Measurements from ENCODE around the gene PHLDB2.
A peak's percentile ranks its signal among the peaks of the same experiment; 100 is the strongest.
"Not testable (repeated sequence)": the region's sequence is repeated elsewhere in the genome, so short reads cannot be mapped to it uniquely, and the experiment has no call there.

The PHLDB2 gene

DNA sequence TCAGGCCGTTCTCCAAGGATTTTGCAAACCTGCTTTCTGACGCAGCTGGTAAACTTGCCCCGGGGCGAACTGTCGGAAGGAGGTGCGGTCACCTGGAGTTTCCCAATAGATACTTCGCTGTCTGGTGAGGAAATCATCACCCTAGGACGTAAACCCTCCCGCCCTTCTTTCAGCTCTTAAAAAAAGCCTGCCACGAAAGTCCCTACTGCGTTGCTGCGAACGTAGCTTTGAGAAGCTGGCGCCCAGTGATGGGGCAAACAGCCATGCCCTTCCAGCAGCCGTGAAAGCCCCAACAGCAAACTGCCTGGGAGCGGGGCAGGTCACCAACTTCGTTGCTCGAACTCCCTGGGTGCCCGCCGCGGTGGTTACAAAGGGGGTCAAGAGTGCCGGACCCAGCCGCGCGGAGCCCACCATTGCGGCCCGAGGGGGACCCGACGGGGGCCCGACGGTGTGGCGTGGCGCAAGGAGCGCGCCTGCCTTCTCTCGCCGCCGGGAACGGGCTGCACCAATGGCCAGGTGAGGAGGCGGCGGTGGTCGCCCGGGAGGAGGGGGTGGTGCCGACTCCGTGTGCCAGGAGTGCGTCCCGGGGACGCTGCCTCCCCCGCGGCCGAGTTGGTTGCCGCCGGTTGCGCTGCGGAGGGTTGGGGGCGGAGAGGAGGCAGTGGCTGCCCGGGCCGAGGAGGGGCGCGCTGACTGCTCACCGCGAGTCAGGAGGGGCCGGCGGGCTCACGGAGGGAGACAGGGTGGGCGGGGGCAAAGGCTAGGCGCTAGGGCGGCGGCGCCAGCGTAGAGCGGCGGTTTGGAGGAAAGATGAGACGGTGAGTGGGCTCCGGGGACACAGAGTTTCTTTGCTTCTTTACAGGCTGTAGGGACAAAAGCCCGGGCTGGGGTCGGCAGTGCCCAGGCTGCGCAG lies at the start of gene PHLDB2:
PHLDB2 (plus strand) TSS at position 205 of the 913 bp plus-strand sequence. CDS start 24,813 bp downstream, outside the sequence.
- peak; percentile 41 to 61 for DNase-seq (ENCODE audit: low read depth in 2 of 2)

DNA sequence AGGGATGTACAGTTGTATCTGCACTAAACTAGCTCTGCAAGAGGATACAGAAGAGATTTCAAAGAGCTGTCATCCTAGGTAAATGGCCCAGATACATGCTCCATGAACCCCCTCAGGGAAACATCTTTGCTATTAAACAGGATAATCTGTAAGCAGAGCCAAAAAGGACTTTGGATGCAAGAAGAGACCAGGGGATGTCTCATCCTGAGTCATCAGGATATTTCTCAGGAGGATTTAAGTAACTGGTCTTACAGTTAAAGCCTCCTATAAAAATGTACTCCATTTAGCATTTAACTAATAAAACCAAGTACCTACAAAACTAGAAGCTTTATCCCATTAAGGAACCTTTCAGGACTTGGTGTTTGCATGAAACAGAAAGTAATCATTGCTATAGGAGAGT lies 48.2 kb upstream of the PHLDB2 start:
- DNase-seq (ENCODE audit: low read depth in 2 of 2): no peak

DNA sequence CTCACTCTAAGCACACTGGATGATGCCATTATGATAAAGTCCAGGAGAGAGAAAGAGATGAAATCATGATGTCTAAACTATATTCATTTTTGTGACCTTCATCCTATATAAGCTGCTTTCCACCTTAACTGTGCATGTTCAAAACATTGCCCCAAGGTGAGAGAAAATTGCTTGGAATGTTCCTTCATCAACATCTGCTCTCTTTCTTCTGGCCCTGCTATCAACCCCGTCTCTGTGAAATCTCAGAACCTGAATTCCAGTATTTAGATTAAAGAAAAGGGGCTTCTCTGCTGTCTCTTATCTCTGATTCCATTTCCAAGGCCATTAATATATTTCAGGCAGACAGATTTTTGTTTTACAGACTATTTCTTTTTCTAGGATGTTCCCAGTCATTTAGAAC lies 47.3 kb upstream of the PHLDB2 start:
- no peak for DNase-seq (ENCODE audit: low read depth in 2 of 2)

DNA sequence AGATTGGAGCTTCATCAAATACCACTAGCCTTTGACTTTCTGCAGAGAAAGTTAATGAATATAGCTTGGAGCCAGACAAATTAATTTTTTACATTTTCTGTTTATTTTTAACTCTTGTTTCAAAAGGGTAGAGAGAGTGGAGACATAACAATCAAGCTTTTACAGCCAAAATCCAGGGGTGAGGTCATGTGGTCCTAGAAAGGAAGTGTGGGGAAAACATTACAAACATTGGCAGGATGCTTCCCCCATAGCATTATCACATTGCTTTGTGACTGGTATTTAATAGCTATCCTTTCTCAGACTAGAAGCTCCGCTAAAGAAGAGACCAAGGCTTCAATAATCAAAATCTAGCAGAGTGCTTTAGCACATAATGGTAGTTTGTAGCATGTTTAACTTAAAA lies 46.4 kb upstream of the PHLDB2 start:
- DNase-seq (ENCODE audit: low read depth in 2 of 2): no peak

DNA sequence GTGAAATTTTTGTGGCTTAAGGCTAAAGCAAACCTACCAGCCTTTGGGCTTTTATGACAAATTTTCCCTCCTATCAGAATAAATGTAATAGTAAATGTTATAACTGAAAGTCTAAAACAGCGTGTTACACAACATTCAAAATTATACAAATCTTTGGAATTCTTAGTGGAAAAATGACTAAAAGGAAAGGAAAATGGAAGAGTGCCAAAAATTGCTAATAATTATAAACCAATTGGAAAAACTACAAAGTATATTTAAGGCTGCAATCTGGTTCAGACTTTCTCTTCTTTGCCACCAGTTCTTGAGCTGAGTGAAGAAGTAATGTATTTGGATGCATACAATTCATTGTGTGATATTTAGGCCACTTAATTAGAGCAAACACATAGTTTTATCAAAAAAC lies 45.6 kb upstream of the PHLDB2 start:
- DNase-seq (ENCODE audit: low read depth in 2 of 2): no peak

DNA sequence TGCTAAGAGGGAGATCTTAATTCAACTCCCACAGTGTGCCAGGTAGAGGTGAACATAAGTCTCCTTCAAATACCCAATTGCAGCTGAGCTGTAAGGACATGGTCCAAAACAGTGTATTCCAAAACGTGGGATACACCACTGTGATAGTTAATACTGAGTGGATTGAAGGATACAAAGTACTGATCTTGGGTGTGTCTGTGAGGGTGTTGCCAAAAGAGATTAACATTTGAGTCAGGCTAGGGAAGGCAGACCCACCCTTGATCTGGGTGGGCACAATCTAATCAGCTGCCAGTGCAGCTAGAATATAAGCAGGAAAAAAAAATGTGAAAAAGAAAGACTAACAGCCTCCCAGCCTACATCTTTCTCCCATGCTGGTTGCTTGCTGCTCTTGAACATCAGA lies 45.1 kb upstream of the PHLDB2 start:
- DNase-seq (ENCODE audit: low read depth in 2 of 2): no peak

DNA sequence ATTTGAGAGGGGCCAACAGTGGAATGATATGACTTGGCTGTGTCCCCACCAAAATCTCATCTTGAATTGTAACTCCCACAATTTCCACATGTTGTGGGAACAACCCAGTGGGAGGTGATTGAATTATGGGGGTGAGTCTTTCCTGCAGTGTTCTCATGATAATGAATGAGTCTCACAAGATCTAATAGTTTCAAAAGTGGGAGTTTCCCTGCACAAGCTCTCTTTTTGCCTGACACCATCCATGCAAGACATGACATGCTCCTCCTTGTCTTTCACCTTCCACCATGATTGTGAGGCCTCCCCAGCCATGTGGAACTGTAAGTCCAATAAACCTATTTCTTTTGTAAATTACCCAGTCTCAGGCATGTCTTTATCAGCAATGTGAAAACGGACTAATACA lies 42.3 kb upstream of the PHLDB2 start:
- DNase-seq (ENCODE audit: low read depth in 2 of 2): not testable (repeated sequence)

DNA sequence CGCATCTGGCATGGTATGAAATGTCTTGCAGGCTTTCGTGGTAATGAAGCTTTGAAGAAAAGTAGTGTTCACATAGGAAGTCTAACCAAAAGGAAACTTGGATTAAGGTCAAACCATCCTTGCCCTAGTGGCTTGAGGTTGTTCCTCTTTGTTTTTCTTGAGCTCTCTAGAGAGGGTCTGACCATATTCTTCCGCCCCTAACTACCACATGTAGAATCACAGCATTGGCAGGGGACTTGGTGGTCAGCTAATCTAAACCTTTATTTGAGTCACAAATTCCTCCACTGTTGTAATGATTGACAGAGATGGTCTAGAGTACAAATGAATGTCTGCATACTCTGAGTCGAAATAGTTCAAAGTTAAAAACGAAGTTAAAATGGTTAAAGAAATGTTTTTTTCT lies 39.1 kb upstream of the PHLDB2 start:
- DNase-seq (ENCODE audit: low read depth in 2 of 2): no peak

DNA sequence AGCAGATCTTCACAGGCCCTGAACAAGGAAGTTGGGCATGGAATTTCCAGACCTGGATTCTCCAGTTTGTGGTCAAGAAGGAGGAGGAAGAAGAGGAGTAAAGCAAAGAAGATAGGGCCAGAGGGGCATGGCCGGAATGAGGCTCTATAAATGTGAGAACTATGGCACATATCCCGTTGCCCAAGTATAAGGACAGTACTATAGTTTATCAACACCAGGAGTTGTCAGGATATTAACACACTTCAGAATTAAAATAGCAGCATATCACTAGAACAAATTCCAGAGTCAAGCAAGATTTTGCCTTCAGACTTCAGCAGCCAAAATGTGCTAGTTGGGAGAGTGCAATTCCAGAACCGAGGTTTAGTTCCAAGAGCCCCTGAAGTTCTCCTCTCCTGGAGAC lies 38.4 kb upstream of the PHLDB2 start:
- no peak for DNase-seq (ENCODE audit: low read depth in 2 of 2)

DNA sequence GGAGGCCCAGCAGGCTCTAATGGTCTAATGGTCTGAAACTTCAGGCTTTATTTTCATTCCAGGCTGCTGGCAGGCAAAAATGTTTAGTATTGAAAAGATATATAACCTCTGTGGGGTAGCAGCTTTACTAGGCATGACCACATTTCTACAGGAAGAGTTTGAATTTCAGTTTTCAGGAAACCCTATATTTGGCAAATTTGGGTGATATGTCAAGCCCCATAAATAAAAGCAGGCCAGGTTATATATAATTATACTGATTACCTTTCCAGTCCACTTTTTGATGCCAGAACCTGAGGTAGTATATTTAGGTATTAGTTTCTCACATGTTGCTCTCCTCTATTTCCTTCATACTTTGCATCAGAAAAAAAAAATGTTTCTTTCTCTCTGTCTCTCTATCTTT lies 37.2 kb upstream of the PHLDB2 start:
- DNase-seq (ENCODE audit: low read depth in 2 of 2): no peak

DNA sequence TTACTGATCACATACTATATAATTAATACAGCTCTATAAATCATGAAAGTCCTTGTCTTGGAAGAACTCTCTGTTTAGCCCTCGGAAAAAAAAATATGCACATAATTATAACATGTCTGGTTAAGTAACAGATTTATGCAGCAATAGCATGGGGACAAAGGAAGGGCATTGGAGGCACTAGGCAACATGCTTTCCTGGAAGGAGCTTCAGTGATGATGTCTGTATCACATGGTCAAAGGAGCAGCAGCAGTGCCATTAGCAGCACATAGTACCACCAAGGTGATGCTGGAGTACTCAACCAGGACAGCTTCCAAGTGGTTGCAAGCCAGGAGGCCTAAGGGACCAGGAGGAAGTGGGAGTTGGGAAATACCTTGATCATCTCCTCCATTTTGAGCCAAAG lies 36.3 kb upstream of the PHLDB2 start:
- no peak for DNase-seq (ENCODE audit: low read depth in 2 of 2)

DNA sequence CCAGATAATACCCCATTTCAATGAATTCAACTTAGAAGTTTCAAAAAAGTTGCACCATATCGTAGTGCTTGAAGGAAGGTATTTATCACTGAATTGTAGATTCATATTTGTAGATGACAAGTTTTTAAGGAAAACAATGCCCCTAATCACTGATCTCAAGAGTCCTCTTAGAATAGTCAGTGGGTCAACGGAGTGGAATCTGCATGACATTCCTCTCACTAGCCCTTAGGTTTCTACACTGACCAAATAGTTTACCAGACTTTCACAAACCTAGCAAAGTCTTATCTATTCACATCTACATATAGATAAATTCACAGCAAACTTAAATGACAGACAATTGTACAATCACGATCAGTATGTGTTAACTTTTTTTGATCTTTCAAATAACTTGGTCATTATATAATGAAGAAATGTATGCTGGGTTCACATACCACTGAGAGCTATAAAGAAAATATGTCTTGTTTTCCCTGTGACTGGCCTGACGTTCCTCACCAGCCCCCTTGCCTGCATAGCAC lies 35.7 kb upstream of the PHLDB2 start:
- DNase-seq (ENCODE audit: low read depth in 2 of 2): no peak

DNA sequence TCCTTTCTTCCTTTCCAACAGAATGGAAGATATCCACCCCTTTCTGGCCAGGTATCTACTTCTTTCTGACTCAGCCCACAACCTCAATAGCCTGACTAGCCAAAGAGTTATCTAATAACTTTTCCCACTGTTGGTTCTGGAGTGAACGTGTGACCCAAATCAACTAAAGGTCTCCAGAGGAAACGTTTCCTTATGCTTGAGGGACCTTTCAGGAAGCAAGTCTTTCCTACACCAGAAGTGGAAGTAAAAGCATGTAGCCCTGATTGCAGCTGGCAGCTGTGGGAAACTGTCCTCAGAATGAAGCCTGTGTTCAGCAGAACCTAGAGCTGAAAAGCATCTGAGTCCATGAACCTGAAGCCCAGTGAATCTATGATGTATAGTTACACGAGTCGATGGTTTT lies 34.7 kb upstream of the PHLDB2 start:
- DNase-seq (ENCODE audit: low read depth in 2 of 2): no peak

DNA sequence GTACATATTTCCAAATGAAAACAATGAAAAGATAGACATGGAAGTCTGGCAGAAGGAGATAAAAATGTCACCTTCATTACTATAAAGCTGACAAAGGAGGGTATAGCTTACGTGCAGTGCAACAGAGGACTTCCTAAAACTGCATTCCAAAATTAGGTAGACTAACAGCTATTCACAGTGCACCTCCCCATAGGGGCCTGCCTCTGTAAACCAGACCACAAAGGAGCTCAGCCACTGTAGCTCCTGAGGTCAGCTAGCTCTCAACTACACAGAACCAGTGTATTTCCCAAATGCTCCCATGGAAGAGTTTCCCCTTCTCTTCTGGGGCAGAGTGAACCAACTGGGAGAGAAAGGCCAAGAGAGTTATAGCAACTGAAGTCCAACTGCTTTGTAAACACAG lies 31.2 kb upstream of the PHLDB2 start:
- no peak for DNase-seq (ENCODE audit: low read depth in 2 of 2)

DNA sequence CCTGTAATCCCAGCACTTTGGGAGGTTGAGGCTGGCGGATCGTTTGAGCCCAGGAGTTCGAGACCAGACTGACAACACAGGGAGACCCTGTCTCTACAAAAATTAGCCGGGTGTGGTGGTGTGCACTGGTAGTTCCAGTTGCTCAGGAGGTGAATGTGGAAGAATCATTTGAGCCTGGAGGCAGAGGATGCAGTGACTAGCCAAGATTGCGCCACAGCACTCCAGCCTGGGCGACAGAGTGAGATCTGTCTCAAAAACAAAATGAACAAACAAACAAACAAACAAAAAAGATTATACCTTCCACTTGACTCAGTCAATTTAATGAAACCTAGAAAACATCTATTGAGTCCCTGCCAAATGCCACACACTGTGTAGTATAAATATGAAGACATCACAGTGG lies 30.5 kb upstream of the PHLDB2 start:
- DNase-seq (ENCODE audit: low read depth in 2 of 2): no peak

DNA sequence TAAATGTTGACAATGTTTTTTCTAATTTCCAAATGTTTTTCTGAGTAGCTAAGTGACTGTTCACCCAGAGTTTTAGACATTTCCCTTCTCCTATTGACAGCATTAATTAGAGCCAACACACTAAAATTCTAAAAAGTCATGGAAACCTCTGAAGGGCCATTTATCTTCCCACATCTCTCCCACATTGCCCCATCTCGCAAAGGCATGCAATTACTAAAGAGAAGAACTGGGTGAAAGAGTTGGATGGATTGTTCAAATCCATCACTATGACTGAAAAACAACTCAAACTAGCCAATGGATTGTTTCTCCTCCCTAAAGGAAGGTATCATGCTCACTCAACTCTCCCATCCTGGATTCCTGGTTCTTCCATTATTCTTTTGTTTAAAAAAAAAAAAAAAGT lies 30.0 kb upstream of the PHLDB2 start:
- no peak for DNase-seq (ENCODE audit: low read depth in 2 of 2)

DNA sequence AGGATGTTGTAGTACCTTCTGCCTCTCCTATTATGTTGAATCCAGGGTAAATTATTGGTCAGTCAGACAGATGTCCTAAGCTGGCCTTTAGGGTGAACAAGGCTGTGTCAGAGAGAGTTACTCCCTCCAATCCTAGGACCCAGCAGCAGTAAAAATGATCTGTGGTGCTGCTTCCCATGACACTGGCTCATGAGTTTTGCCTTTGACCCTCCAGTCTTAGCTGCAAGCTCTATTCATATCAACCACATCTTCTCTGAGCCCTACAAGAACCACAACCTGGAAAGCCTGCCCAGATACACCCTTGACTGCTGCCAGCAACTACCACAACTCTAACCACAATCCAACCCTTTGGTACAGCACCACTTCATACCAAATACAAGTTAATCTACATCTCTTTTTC lies 27.2 kb upstream of the PHLDB2 start:
- DNase-seq (ENCODE audit: low read depth in 2 of 2): peak in 1 of 2 donors; percentile 1

DNA sequence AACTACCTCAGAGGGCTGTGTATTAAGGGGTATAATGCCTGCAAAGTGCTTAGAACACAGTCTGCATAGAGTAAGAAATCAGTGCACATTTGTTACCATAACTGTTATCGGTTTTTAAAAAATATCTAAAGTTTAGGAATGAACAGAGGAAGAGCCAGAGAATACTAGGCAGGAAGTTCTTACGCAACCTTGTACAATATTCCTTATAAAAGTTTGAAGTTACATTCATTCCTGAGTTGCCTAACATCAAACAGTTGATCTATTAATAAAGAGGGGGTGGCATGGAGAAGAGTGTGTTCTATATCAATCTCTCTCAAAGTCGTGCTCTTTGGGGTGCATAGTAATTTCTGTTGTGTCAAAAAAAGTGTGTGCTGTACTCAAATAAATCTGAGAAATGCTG lies 22.0 kb upstream of the PHLDB2 start:
- no peak for DNase-seq (ENCODE audit: low read depth in 2 of 2)

DNA sequence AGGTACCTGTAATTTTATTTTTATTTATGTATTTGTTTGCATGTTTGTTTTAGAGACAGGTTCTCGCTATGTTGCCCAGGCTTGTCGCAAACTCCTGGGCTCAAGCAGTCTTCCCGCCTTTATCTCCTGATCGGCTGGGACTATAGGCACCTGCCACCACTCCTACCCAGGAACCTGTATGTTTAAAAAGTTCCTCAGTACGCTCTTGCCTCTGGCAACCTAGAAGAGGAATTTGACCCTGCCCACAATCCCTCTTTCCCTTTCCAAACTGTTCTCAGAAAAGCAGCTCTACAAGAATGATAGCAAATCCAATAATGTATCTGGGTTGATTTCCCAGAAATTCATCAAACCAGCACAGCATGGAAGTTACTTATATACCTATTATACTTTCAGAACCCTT lies 20.9 kb upstream of the PHLDB2 start:
- no peak for DNase-seq (ENCODE audit: low read depth in 2 of 2)

DNA sequence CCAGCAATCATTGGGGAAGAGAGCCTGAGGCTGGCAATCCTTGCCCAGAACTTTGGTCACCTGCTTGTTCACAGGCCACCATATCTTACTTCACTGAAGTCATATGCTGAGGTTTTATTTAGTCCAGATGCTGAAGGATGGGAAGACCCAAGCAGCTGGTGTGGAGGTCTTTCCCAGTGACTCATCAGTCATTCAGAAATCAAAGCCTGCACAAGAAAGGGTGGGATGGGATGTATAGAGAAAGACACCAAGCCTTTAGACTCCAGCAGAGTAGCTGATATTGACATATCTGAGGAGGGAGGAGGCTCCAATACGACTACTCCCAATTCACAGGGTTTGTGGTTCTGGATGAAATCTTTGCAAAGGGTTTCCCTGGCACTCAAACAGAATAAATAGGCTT lies 13.0 kb upstream of the PHLDB2 start:
- DNase-seq (ENCODE audit: low read depth in 2 of 2): no peak

DNA sequence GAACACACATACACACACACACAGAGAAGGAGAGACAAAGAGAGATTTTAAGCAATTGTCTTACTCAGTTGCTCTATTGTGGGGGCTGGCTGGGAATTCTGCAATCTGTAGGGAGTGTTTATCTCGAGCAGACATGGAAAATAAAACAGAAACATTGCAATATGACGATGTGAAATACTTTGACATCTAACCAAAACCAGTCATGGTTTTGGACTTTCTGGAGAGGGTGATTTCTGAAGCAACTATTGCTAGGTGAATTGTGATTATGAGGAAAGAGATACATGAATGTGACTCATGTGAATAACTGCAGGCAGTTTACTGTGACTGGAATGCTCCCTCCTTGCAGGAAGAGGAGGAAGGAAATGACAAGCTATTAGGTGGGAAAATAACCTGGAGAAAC lies 12.3 kb upstream of the PHLDB2 start:
- DNase-seq (ENCODE audit: low read depth in 2 of 2): no peak

DNA sequence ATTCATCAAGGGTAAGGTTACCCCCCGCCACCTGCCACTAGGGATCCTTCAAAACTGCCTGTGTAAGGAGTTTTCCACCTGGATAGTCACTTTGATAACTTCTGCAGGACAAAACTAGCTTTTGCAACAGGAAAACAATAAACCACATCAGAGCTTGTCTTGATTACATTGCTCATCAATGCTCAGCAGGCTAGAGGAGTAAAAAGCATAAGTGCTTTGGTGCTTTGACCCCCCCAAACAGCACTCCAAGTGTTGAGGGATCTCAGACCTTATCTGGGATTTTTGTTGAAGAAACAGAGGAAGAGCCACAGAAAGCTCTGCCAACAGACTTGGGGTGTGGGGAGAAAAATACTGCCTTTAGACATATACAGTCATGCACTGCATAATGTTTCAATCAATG lies 10.8 kb upstream of the PHLDB2 start:
- DNase-seq (ENCODE audit: low read depth in 2 of 2): no peak

DNA sequence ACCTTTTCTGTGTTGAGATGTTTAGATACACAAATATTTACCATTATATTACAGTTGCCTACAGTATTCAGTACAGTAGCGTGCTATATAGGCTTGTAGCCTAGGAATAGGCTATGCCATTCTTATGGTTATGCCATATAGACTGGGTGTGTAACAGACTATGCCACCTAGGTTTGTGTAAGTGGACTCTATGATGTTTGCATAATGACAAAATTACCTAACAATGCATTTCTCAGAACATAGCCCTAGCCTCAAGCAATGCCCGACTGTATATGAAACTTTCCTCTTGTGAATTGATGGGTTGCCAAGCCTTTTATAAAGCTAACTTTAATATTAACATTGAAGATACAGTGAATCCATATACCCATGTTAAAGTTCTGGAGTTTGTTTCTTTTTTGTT lies 10.3 kb upstream of the PHLDB2 start:
- DNase-seq (ENCODE audit: low read depth in 2 of 2): no peak

DNA sequence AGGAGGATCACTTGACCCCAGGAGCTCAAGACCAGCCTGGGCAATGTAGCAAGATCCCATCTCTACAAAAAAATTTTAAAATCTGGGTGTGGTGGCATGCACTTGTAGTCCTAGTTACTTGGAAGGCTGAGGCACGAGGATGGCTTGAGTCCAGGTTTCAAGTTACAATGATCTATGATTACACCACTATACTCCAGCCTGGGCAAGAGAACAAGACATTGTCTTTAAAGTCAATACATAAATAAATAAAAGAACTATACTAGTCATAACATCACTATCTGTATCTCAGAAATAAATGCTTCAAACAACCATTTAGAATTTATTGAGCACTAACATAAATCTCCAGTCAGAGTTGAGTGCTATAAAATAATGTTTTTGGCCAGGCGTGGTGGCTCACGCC lies 8.5 kb upstream of the PHLDB2 start:
- no peak for DNase-seq (ENCODE audit: low read depth in 2 of 2)
